ENCODE measurements around the gene FAM83F.

- TF ChIP-seq POLR2AphosphoS5 (IDR thresholded peaks at IDR 0.05; ENCODE audit: low read depth, low read length): no peak
- TF ChIP-seq SIN3A (IDR thresholded peaks at IDR 0.05; ENCODE audit: borderline replicate concordance, insufficient read depth, low read length): no peak
- TF ChIP-seq REST (IDR thresholded peaks at IDR 0.05; ENCODE audit: insufficient read depth in 1 of 2, low read depth in 2 of 2, low read length in 2 of 2): no peak
- no peak for TF ChIP-seq TAF1 (IDR thresholded peaks at IDR 0.05; ENCODE audit: borderline replicate concordance, insufficient read depth, low read length)
Observed at GRCh38 chr22:40021401-40022000, 26.7 kb downstream of the FAM83F start.

All from PFSK-1 (cell line).